Adipocyte (in vitro differentiated cells): ENCODE measurements around the gene LRFN4.
A peak's percentile ranks its signal among the peaks of the same experiment; 100 is the strongest.

Experiments
- DNase-seq: peaks from one replicate; pipeline ENCODE4 v3.0.0-alpha.2; 2015; ENCODE audit warnings: low read depth
- H3K27me3 ChIP-seq: replicated peaks from 2 replicates; pipeline ENCODE4 v1.7.0; 2013; ENCODE audit warnings: mild to moderate bottlenecking, low read length, moderate library complexity; ENCODE audit not compliant: control insufficient read depth, insufficient read depth
- H3K36me3 ChIP-seq: 2 replicates; pipeline ENCODE4 v1.7.0; 2013; ENCODE audit warnings: low read length, mild to moderate bottlenecking, moderate library complexity; ENCODE audit not compliant: control insufficient read depth, insufficient read depth, severe bottlenecking
- H3K4me1 ChIP-seq: 2 replicates; pipeline ENCODE4 v1.7.0; 2013; ENCODE audit warnings: mild to moderate bottlenecking, low read length, moderate library complexity; ENCODE audit not compliant: control insufficient read depth, insufficient read depth
- H3K4me3 ChIP-seq: 2 replicates; pipeline ENCODE4 v1.7.0; 2013; ENCODE audit warnings: mild to moderate bottlenecking, low read length, moderate library complexity
- H3K9ac ChIP-seq: 2 replicates; pipeline ENCODE4 v1.7.0; 2013; ENCODE audit warnings: mild to moderate bottlenecking, low read length, moderate library complexity
- H3K9me3 ChIP-seq: 2 replicates; pipeline ENCODE4 v1.7.0; 2013; ENCODE audit warnings: mild to moderate bottlenecking, low read length, moderate library complexity; ENCODE audit not compliant: control insufficient read depth

The LRFN4 gene

GRCh38 chr11:66879000-66879399 is 22.1 kb downstream of the LRFN4 start:
- Histone ChIP-seq H3K4me3 (no peak overlapping the region), H3K9me3 (no peaks in the 10 kb centered on the region), H3K9ac (peak overlapping the region; percentile 11), H3K36me3 (no peaks in the 10 kb centered on the region), H3K27me3 (no peaks in the 10 kb centered on the region), H3K4me1 (peaks cover 22% of the 10 kb centered on the region)
- DNase-seq = no peak

- H3K9me3 ChIP-seq = no peaks in the 10 kb centered on the region
- peaks cover 22% of the 10 kb centered on the region for H3K4me1 ChIP-seq
These were observed 22.7 kb downstream of the LRFN4 start for GRCh38 chr11:66879583-66879982.

GRCh38 chr11:66879999-66880398 is 23.1 kb downstream of the LRFN4 start:
- peaks cover 22% of the 10 kb centered on the region for H3K4me1 ChIP-seq
- DNase-seq = no peak
- H3K4me3 ChIP-seq = no peak overlapping the region
- no peaks in the 10 kb centered on the region for H3K36me3 ChIP-seq
- H3K27me3 ChIP-seq = no peaks in the 10 kb centered on the region
- no peak overlapping the region for H3K9ac ChIP-seq
- H3K9me3 ChIP-seq = no peaks in the 10 kb centered on the region

More at GRCh38 chr11:66879583-66879982, 22.7 kb downstream of the LRFN4 start:
- Histone ChIP-seq H3K9ac (no peak overlapping the region), H3K27me3 (no peaks in the 10 kb centered on the region), H3K4me3 (no peak overlapping the region), H3K36me3 (no peaks in the 10 kb centered on the region)
- DNase-seq = no peak

GRCh38 chr11:66880496-66881450 is 23.9 kb downstream of the LRFN4 start:
- Histone ChIP-seq H3K4me1 (peaks cover 22% of the 10 kb centered on the region), H3K9ac (no peak overlapping the region), H3K27me3 (no peaks in the 10 kb centered on the region), H3K4me3 (no peak overlapping the region), H3K9me3 (no peaks in the 10 kb centered on the region), H3K36me3 (no peaks in the 10 kb centered on the region)
- no peak for DNase-seq

- DNase-seq = no peak
These were observed 24.6 kb downstream of the LRFN4 start for GRCh38 chr11:66881451-66881835.

GRCh38 chr11:66881927-66882452 is 25.1 kb downstream of the LRFN4 start:
- Histone ChIP-seq H3K9ac (no peak overlapping the region), H3K36me3 (no peaks in the 10 kb centered on the region), H3K27me3 (no peaks in the 10 kb centered on the region), H3K4me1 (peaks cover 31% of the 10 kb centered on the region), H3K9me3 (no peaks in the 10 kb centered on the region), H3K4me3 (no peak overlapping the region)
- DNase-seq = no peak

More at GRCh38 chr11:66881451-66881835, 24.6 kb downstream of the LRFN4 start:
- Histone ChIP-seq H3K36me3 (no peaks in the 10 kb centered on the region), H3K4me1 (peaks cover 25% of the 10 kb centered on the region), H3K4me3 (no peak overlapping the region), H3K9ac (no peak overlapping the region), H3K9me3 (no peaks in the 10 kb centered on the region), H3K27me3 (no peaks in the 10 kb centered on the region)

- Histone ChIP-seq H3K9me3 (no peaks in the 10 kb centered on the region), H3K4me1 (peaks cover 37% of the 10 kb centered on the region), H3K27me3 (no peaks in the 10 kb centered on the region), H3K4me3 (no peak overlapping the region), H3K9ac (no peak overlapping the region), H3K36me3 (no peaks in the 10 kb centered on the region)
- DNase-seq = no peak
These were observed 25.7 kb downstream of the LRFN4 start for GRCh38 chr11:66882561-66883015.

- no peaks in the 10 kb centered on the region for H3K9me3 ChIP-seq
- DNase-seq = peak; percentile 81
- no peaks in the 10 kb centered on the region for H3K27me3 ChIP-seq
- no peak overlapping the region for H3K4me3 ChIP-seq
- peaks cover 2% of the 10 kb centered on the region for H3K36me3 ChIP-seq
- peaks cover 35% of the 10 kb centered on the region for H3K4me1 ChIP-seq
- no peak overlapping the region for H3K9ac ChIP-seq
These were observed 26.4 kb downstream of the LRFN4 start for GRCh38 chr11:66883016-66883965.

GRCh38 chr11:66884443-66884842 is 27.6 kb downstream of the LRFN4 start:
- H3K9me3 ChIP-seq = no peaks in the 10 kb centered on the region
- peaks cover 3% of the 10 kb centered on the region for H3K36me3 ChIP-seq
- no peak overlapping the region for H3K9ac ChIP-seq
- no peak overlapping the region for H3K4me3 ChIP-seq
- DNase-seq = no peak
- peaks cover 24% of the 10 kb centered on the region for H3K4me1 ChIP-seq
- H3K27me3 ChIP-seq = no peaks in the 10 kb centered on the region

- Histone ChIP-seq H3K4me3 (no peak overlapping the region), H3K27me3 (no peaks in the 10 kb centered on the region), H3K9ac (no peak overlapping the region), H3K36me3 (peaks cover 3% of the 10 kb centered on the region), H3K4me1 (peaks cover 30% of the 10 kb centered on the region), H3K9me3 (no peaks in the 10 kb centered on the region)
- DNase-seq = no peak
These were observed 28.6 kb downstream of the LRFN4 start for GRCh38 chr11:66885469-66885868.
